HG02938 (cell line): Measurements from ENCODE around the gene TTLL11.
"Not testable (repeated sequence)": the region's sequence is repeated elsewhere in the genome, so short reads cannot be mapped to it uniquely, and the experiment has no call there.

Source experiments
- ATAC-seq: cut with Tn5 transposase; IDR thresholded peaks from one replicate; pipeline ENCODE4 v1.9.1; 2021; ENCODE audit warnings: mild to moderate bottlenecking, moderate library complexity; ENCODE audit not compliant: unreplicated experiment

The TTLL11 gene

GRCh38 chr9:122007837-122008236 lies 85.3 kb downstream of the TTLL11 start:
- no peak for ATAC-seq

- no peak for ATAC-seq
These were observed 87.5 kb downstream of the TTLL11 start for GRCh38 chr9:122005597-122005996.

GRCh38 chr9:122004589-122004988 lies 88.5 kb downstream of the TTLL11 start:
- ATAC-seq, result no peak

- no peak for ATAC-seq
These were observed 91.5 kb downstream of the TTLL11 start for GRCh38 chr9:122001491-122002201.

- ATAC-seq, result not testable (repeated sequence)
These were observed 92.6 kb downstream of the TTLL11 start for GRCh38 chr9:122000526-122000925.

GRCh38 chr9:121999556-121999955 lies 93.6 kb downstream of the TTLL11 start:
- ATAC-seq, result no peak

GRCh38 chr9:121998513-121999049 lies 94.5 kb downstream of the TTLL11 start:
- no peak for ATAC-seq

- no peak for ATAC-seq
These were observed 95.3 kb downstream of the TTLL11 start for GRCh38 chr9:121997791-121998190.

GRCh38 chr9:121996783-121997182 lies 96.3 kb downstream of the TTLL11 start:
- ATAC-seq, result no peak

GRCh38 chr9:121995997-121996396 lies 97.1 kb downstream of the TTLL11 start:
- ATAC-seq, result no peak

- no peak for ATAC-seq
These were observed 100.4 kb downstream of the TTLL11 start for GRCh38 chr9:121992571-121993212.

- no peak for ATAC-seq
These were observed 101.8 kb downstream of the TTLL11 start for GRCh38 chr9:121991307-121991661.

- no peak for ATAC-seq
These were observed 102.4 kb downstream of the TTLL11 start for GRCh38 chr9:121990600-121991306.

GRCh38 chr9:121989010-121989409 lies 104.1 kb downstream of the TTLL11 start:
- no peak for ATAC-seq

GRCh38 chr9:121987314-121987713 lies 105.8 kb downstream of the TTLL11 start:
- no peak for ATAC-seq

- no peak for ATAC-seq
These were observed 107.2 kb downstream of the TTLL11 start for GRCh38 chr9:121985792-121986494.

- ATAC-seq, result no peak
These were observed 108.2 kb downstream of the TTLL11 start for GRCh38 chr9:121984726-121985402.

GRCh38 chr9:121983736-121984135 lies 109.4 kb downstream of the TTLL11 start:
- no peak for ATAC-seq

- ATAC-seq, result no peak
These were observed 111.8 kb downstream of the TTLL11 start for GRCh38 chr9:121981118-121981883.

- not testable (repeated sequence) for ATAC-seq
These were observed 112.4 kb downstream of the TTLL11 start for GRCh38 chr9:121980665-121981064.
